ENCODE data around the gene SCAPER. TPM values are rescaled to one million over a fixed set of nuclear protein-coding genes. Genes with fewer than 3 reads are reported as not detected.

SCAPER gene
- total RNA-seq, 1 experiment from 2014 or later, result 14.7 TPM

DNA sequence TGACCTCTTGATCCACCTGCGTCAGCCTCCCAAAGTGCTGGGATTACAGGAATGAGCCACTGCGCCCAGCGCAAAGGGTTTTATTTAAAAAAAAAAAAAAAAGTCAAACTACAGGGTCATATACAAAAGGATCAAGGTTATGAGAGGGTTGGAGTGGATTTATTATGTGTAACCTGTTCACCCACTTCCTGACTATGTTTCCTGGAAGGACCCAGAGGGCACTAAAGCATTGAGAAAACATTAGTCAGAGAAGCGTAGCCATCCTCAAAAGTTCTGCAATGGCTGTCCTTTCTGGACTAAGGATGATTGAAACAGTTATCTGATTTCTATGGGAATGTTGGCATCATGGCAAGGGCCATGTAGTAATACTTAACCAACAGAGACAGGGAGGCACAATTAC, 7.3 kb upstream of the SCAPER start:
- no peak for TF ChIP-seq TCF7L2 (IDR thresholded peaks at IDR 0.05; ENCODE audit: borderline replicate concordance, extremely low read depth, insufficient read depth, insufficient read length)
- POLR2A ChIA-PET, result no interaction called here

DNA sequence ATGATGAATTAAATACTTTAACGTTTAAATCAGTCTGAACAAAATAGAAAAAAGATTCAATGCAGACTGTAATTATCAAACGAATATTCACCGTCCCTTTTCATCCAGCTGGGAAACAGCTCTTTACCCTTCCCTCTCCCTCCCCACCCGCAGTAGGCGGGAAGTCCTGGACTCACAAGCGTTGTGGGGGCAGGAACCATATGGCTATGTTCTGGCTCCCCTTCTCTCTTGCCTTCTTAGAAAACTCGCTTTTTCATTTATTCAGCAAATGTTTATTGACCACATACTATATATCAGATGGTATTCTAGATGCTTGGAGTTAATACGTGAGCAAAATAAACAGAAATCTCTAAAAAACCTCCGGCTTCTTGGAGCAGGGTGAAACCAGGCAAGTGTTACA, 715 bp upstream of the SCAPER start:
- H3K4me2 ChIP-seq (ENCODE audit: low read length), result peak overlapping the region; percentile 94
- H3K36me3 ChIP-seq (ENCODE audit: control insufficient read depth in 1 of 2, insufficient read depth in 2 of 2, low read length in 2 of 2), result no peaks in the 10 kb centered on the region
- no peak for DNase-seq (ENCODE audit: low read depth, low spot score)
- intact Hi-C loops (cut with micrococcal nuclease), result no loop called here
- H3K9me2 ChIP-seq (ENCODE audit: insufficient read depth), result no peaks in the 10 kb centered on the region
- POLR2A ChIA-PET, result no interaction called here
- H3K9me3 ChIP-seq (ENCODE audit: control insufficient read depth in 1 of 2, insufficient read depth in 1 of 2, low read depth in 1 of 2, low read length in 2 of 2), result no peaks in the 10 kb centered on the region
- H2AFZ ChIP-seq (ENCODE audit: low read depth, low read length, poor library complexity, severe bottlenecking), result peak overlapping the region; percentile 71
- no peaks in the 10 kb centered on the region for H3K27me3 ChIP-seq (ENCODE audit: insufficient read depth, low read length)
- TF ChIP-seq, protein P1, sequence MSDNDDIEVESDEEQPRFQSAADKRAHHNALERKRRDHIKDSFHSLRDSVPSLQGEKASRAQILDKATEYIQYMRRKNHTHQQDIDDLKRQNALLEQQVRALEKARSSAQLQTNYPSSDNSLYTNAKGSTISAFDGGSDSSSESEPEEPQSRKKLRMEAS (IDR thresholded peaks at IDR 0.05), result no peak
- TF ChIP-seq SP1 (IDR thresholded peaks at IDR 0.05; ENCODE audit: low read depth) (no peak), CEBPB (IDR thresholded peaks at IDR 0.05; ENCODE audit: low read depth) (no peak), CBX3 (IDR thresholded peaks at IDR 0.05; ENCODE audit: low read depth) (no peak), SRF (IDR thresholded peaks at IDR 0.05; ENCODE audit: low read depth) (no peak), EGR1 (IDR thresholded peaks at IDR 0.05; ENCODE audit: low read depth) (no peak), RAD21 (IDR thresholded peaks at IDR 0.05; ENCODE audit: low read depth) (no peak), EZH2phosphoT487 (IDR thresholded peaks at IDR 0.05; ENCODE audit: borderline replicate concordance) (no peak), JUND (IDR thresholded peaks at IDR 0.05) (no peak), ZFX (IDR thresholded peaks at IDR 0.05) (no peak), POLR2A (IDR thresholded peaks at IDR 0.05; ENCODE audit: borderline replicate concordance, extremely low read depth, insufficient read depth, insufficient read length) (no peak), EZH2 (IDR thresholded peaks at IDR 0.05) (no peak), ZNF274 (IDR thresholded peaks at IDR 0.05; ENCODE audit: low read depth, low read length) (no peak)
- TF ChIP-seq, protein P2, sequence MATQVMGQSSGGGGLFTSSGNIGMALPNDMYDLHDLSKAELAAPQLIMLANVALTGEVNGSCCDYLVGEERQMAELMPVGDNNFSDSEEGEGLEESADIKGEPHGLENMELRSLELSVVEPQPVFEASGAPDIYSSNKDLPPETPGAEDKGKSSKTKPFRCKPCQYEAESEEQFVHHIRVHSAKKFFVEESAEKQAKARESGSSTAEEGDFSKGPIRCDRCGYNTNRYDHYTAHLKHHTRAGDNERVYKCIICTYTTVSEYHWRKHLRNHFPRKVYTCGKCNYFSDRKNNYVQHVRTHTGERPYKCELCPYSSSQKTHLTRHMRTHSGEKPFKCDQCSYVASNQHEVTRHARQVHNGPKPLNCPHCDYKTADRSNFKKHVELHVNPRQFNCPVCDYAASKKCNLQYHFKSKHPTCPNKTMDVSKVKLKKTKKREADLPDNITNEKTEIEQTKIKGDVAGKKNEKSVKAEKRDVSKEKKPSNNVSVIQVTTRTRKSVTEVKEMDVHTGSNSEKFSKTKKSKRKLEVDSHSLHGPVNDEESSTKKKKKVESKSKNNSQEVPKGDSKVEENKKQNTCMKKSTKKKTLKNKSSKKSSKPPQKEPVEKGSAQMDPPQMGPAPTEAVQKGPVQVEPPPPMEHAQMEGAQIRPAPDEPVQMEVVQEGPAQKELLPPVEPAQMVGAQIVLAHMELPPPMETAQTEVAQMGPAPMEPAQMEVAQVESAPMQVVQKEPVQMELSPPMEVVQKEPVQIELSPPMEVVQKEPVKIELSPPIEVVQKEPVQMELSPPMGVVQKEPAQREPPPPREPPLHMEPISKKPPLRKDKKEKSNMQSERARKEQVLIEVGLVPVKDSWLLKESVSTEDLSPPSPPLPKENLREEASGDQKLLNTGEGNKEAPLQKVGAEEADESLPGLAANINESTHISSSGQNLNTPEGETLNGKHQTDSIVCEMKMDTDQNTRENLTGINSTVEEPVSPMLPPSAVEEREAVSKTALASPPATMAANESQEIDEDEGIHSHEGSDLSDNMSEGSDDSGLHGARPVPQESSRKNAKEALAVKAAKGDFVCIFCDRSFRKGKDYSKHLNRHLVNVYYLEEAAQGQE (IDR thresholded peaks at IDR 0.05; ENCODE audit: low read depth), result no peak
- TF ChIP-seq, protein P3, sequence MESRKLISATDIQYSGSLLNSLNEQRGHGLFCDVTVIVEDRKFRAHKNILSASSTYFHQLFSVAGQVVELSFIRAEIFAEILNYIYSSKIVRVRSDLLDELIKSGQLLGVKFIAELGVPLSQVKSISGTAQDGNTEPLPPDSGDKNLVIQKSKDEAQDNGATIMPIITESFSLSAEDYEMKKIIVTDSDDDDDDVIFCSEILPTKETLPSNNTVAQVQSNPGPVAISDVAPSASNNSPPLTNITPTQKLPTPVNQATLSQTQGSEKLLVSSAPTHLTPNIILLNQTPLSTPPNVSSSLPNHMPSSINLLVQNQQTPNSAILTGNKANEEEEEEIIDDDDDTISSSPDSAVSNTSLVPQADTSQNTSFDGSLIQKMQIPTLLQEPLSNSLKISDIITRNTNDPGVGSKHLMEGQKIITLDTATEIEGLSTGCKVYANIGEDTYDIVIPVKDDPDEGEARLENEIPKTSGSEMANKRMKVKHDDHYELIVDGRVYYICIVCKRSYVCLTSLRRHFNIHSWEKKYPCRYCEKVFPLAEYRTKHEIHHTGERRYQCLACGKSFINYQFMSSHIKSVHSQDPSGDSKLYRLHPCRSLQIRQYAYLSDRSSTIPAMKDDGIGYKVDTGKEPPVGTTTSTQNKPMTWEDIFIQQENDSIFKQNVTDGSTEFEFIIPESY (IDR thresholded peaks at IDR 0.05; ENCODE audit: extremely low read depth, insufficient replicate concordance, low read length), result no peak
- CTCF ChIA-PET, result no interaction called here
- no peak for ATAC-seq
- RAD21 ChIA-PET (ENCODE audit: low non-redundant PET in 1 of 2, low total read pairs in 2 of 2, uncharacterized antibody in 2 of 2, unreplicated experiment in 2 of 2), result no interaction called here
- peaks cover 9 to 23% of the 10 kb centered on the region in 2 experiments for H3K4me1 ChIP-seq (ENCODE audit: control insufficient read depth in 1 of 2, insufficient read depth in 2 of 2, low read length in 2 of 2)
- H3K4me3 ChIP-seq (replicated peaks in 1 of 2; ENCODE audit: low read depth in 1 of 2, low read length in 2 of 2), result peak overlapping the region in 1 of 2 experiments; percentile 79; a peak in 2 of 4 replicates
- H3K27ac ChIP-seq (ENCODE audit: low read depth, low read length), result no peak overlapping the region
- no TSS peak for BruUV-seq (replicated peaks)
- no peaks in the 10 kb centered on the region for H4K20me1 ChIP-seq (ENCODE audit: insufficient read depth)
- H3K79me2 ChIP-seq (ENCODE audit: insufficient read depth, low read length), result no peaks in the 10 kb centered on the region
- 0 out of 2 replicates have a peak overlapping the region, but pooled peaks have one; percentile 71 for H3K9ac ChIP-seq (ENCODE audit: low read length)

More for the DNA sequence above, 7.3 kb upstream of the SCAPER start:
- Histone ChIP-seq H2AFZ (ENCODE audit: low read depth, low read length, poor library complexity, severe bottlenecking) (no peak overlapping the region), H3K9me2 (ENCODE audit: insufficient read depth) (no peaks in the 10 kb centered on the region), H3K9ac (ENCODE audit: low read length) (no peak overlapping the region), H3K4me1 (ENCODE audit: control insufficient read depth in 1 of 2, insufficient read depth in 2 of 2, low read length in 2 of 2) (no peaks in the 10 kb centered on the region), H3K27me3 (ENCODE audit: insufficient read depth, low read length) (no peaks in the 10 kb centered on the region), H3K79me2 (ENCODE audit: insufficient read depth, low read length) (no peaks in the 10 kb centered on the region), H3K36me3 (ENCODE audit: control insufficient read depth in 1 of 2, insufficient read depth in 2 of 2, low read length in 2 of 2) (no peaks in the 10 kb centered on the region), H3K4me3 (replicated peaks in 1 of 2; ENCODE audit: low read depth in 1 of 2, low read length in 2 of 2) (no peak overlapping the region), H3K4me2 (ENCODE audit: low read length) (no peak overlapping the region), H3K9me3 (ENCODE audit: control insufficient read depth in 1 of 2, insufficient read depth in 1 of 2, low read depth in 1 of 2, low read length in 2 of 2) (no peaks in the 10 kb centered on the region), H3K27ac (ENCODE audit: low read depth, low read length) (no peak overlapping the region), H4K20me1 (ENCODE audit: insufficient read depth) (no peaks in the 10 kb centered on the region)
- DNase-seq (ENCODE audit: low read depth, low spot score) (no peak), ATAC-seq (no peak)
- intact Hi-C loops (cut with micrococcal nuclease), result no loop called here
- ChIA-PET RAD21 (ENCODE audit: low non-redundant PET in 1 of 2, low total read pairs in 2 of 2, uncharacterized antibody in 2 of 2, unreplicated experiment in 2 of 2) (no interaction called here), CTCF (no interaction called here)
- BruUV-seq (replicated peaks), result no TSS peak

Data from HCT116 (cell line).